ENCODE results near the gene C14orf180.
"Not testable (repeated sequence)": the region's sequence is repeated elsewhere in the genome, so short reads cannot be mapped to it uniquely, and the experiment has no call there.

Gene C14orf180

DNA sequence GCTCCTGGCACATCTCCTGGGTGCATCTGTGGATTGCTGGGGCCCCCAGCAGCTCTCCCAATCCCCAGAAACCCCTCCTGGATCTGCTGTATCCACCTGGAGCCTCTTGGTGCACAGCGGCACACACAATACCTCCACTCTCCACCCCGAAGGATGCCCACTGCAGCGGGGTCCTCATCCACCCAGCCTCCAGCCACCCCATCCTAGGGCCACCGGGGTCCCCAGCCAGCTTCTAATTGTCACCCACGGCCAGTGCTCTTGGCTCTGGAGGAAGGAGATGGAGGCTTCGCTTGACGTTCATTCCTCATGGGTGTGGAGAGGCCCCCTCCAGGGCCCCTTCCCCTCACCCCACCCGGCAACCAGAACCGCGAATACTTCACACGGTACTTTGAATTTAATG, 56.6 kb downstream of the C14orf180 start:
- H3K4me3 ChIP-seq (ENCODE audit: low read depth, low read length): no peak overlapping the region
- TF ChIP-seq CTCF (IDR thresholded peaks at IDR 0.05; ENCODE audit: control insufficient read depth, extremely low read depth, insufficient read depth): no peak

DNA sequence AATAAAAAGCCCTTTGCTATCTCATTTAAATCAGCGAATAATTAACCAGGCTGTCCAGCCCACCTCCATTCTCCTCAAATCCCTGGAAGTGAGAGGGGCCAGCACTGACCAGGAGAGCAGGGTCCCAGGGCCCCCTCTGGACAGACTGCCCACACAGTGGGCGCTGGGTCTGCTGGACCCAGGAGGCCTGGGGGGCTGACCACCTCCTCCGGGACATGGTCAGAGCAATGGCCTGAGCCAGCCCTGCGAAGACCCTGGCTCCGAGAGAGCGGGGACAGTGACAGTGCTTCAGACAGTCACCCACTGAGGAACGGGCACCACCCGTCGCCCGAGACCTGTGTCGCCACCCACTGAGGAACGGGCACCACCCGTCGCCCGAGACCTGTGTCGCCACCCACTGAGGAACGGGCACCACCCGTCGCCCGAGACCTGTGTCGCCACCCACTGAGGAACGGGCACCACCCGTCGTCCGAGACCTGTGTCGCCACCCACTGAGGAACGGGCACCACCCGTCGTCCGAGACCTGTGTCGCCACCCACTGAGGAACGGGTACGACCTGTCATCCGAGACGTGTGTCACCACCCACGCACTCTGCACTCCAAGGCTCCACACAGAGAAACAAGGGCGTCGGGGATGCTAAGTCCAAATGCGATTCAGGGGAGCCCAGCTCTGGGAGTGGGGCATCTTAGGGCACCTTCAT, 57.4 kb downstream of the C14orf180 start:
- H3K4me3 ChIP-seq (ENCODE audit: low read depth, low read length); DNase-seq (ENCODE audit: low read depth): not testable (repeated sequence)

More for the DNA sequence above, 56.6 kb downstream of the C14orf180 start:
- DNase-seq (ENCODE audit: low read depth): no peak

- DNase-seq (ENCODE audit: low read depth): no peak
- no peak for TF ChIP-seq CTCF (IDR thresholded peaks at IDR 0.05; ENCODE audit: control insufficient read depth, extremely low read depth, insufficient read depth)
- no peak overlapping the region for H3K4me3 ChIP-seq (ENCODE audit: low read depth, low read length)
Observed at GRCh38 chr14:104637546-104638003, 58.0 kb downstream of the C14orf180 start.

GRCh38 chr14:104638190-104638589, 58.6 kb downstream of the C14orf180 start:
- no peak for DNase-seq (ENCODE audit: low read depth)
- no peak for TF ChIP-seq CTCF (IDR thresholded peaks at IDR 0.05; ENCODE audit: control insufficient read depth, extremely low read depth, insufficient read depth)
- H3K4me3 ChIP-seq (ENCODE audit: low read depth, low read length): no peak overlapping the region

DNA sequence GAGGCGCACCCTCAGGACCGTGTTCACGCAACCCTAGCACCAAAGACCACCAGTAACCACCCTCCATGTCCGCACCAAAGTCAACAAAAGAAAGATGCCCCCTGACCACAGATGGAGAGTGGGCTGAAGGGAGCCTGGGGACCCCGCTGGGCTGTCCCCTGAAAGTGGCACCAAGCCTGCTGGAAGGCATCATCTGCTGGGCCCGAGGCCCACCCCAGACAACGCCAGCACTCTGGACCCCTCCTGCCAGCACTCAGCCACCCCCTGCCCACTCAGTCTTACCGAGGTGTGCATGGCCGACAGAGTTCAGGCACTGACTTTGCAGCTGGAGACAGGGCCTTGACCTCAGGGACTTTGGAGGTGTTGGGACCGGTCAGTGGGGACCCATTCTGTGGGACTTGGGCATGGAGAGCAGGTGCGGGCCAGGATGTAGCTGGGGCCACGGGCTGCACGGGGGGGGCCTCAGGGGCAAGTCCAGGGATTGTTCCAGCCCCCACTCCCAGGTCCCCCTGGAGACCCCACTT, 59.4 kb downstream of the C14orf180 start:
- TF ChIP-seq CTCF (IDR thresholded peaks at IDR 0.05; ENCODE audit: control insufficient read depth, extremely low read depth, insufficient read depth): no peak
- DNase-seq (ENCODE audit: low read depth): no peak
- H3K4me3 ChIP-seq (ENCODE audit: low read depth, low read length): no peak overlapping the region

- no peak for DNase-seq (ENCODE audit: low read depth)
- H3K4me3 ChIP-seq (ENCODE audit: low read depth, low read length): no peak overlapping the region
- no peak for TF ChIP-seq CTCF (IDR thresholded peaks at IDR 0.05; ENCODE audit: control insufficient read depth, extremely low read depth, insufficient read depth)
Observed at GRCh38 chr14:104639471-104639870, 59.9 kb downstream of the C14orf180 start.
